DMS153 treated with DMSO at 0.1 percent for 48 hours (cell line): Measurements from ENCODE around the gene ZSWIM6.

Experiments used
- DNase-seq: peaks from one replicate; lab custom pipeline; 2025; ENCODE audit not compliant: unreplicated experiment; lab: John Stamatoyannopoulos, UW

The ZSWIM6 gene

GRCh38 chr5:61586096-61587084, 254.3 kb downstream of the ZSWIM6 start:
- no peak for DNase-seq

GRCh38 chr5:61587125-61587524, 255.1 kb downstream of the ZSWIM6 start:
- no peak for DNase-seq

- no peak for DNase-seq
These were observed 256.2 kb downstream of the ZSWIM6 start for GRCh38 chr5:61588216-61588615.

GRCh38 chr5:61589946-61590345, 257.9 kb downstream of the ZSWIM6 start:
- no peak for DNase-seq

GRCh38 chr5:61590473-61590872, 258.4 kb downstream of the ZSWIM6 start:
- DNase-seq, result no peak

- no peak for DNase-seq
These were observed 259.8 kb downstream of the ZSWIM6 start for GRCh38 chr5:61591859-61592258.

GRCh38 chr5:61595426-61595825, 263.4 kb downstream of the ZSWIM6 start:
- DNase-seq, result no peak
